Activated CD4-positive, CD25-positive, alpha-beta regulatory T cell treated with anti-CD3 and anti-CD28 coated beads, Interleukin-2, amount 50 U/mL, for 72 hours (primary cell): ENCODE results near the gene CHST3.
"Not testable (repeated sequence)": the region's sequence is repeated elsewhere in the genome, so short reads cannot be mapped to it uniquely, and the experiment has no call there.

ENCODE experiments used
- DNase-seq: peaks from one replicate; pipeline ENCODE4 v3.0.0; 2021

CHST3 gene

GRCh38 chr10:71950683-71951082 is 13.5 kb upstream of the CHST3 start:
- no peak for DNase-seq

- DNase-seq = no peak
Observed at GRCh38 chr10:71952745-71953144, 11.4 kb upstream of the CHST3 start.

GRCh38 chr10:71957546-71958275 is 6.5 kb upstream of the CHST3 start:
- no peak for DNase-seq

- DNase-seq = no peak
Observed at GRCh38 chr10:71959526-71959925, 4.7 kb upstream of the CHST3 start.

- DNase-seq = no peak
Observed at GRCh38 chr10:71961831-71962230, 2.4 kb upstream of the CHST3 start.

- DNase-seq = no peak
Observed at GRCh38 chr10:71962901-71963300, 1.3 kb upstream of the CHST3 start.

- no peak for DNase-seq
Observed at GRCh38 chr10:71963351-71964097, 671 bp upstream of the CHST3 start.

GRCh38 chr10:71964743-71965515 is 734 bp downstream of the CHST3 start:
- DNase-seq = peak; percentile 45

- DNase-seq = no peak
Observed at GRCh38 chr10:71965623-71966022, 1.4 kb downstream of the CHST3 start.

- no peak for DNase-seq
Observed at GRCh38 chr10:71966046-71967004, 2.1 kb downstream of the CHST3 start.

GRCh38 chr10:71967958-71968357 is 3.8 kb downstream of the CHST3 start:
- not testable (repeated sequence) for DNase-seq

- DNase-seq = no peak
Observed at GRCh38 chr10:71968553-71969474, 4.6 kb downstream of the CHST3 start.

GRCh38 chr10:71969929-71970328 is 5.7 kb downstream of the CHST3 start:
- DNase-seq = no peak

- no peak for DNase-seq
Observed at GRCh38 chr10:71970331-71970730, 6.1 kb downstream of the CHST3 start.

- DNase-seq = no peak
Observed at GRCh38 chr10:71970869-71971268, 6.7 kb downstream of the CHST3 start.

GRCh38 chr10:71971311-71971731 is 7.1 kb downstream of the CHST3 start:
- DNase-seq = no peak

GRCh38 chr10:71971769-71972555 is 7.8 kb downstream of the CHST3 start:
- no peak for DNase-seq

GRCh38 chr10:71972746-71973695 is 8.8 kb downstream of the CHST3 start:
- DNase-seq = no peak
